Glutamatergic neuron (in vitro differentiated cells): Measurements from ENCODE around the gene RENBP. TPM values are rescaled to one million over a fixed set of nuclear protein-coding genes. Genes with fewer than 3 reads are reported as not detected.

Experiments
- DNase-seq: peaks from one replicate; pipeline ENCODE4 v3.0.0; 2022
- H3K27ac Mint-ChIP-seq: one replicate; pipeline ENCODE4 v1.8.0; 2020; ENCODE audit warnings: mild to moderate bottlenecking, mixed read lengths, inconsistent platforms; ENCODE audit not compliant: unreplicated experiment
- H3K27me3 Mint-ChIP-seq: one replicate; pipeline ENCODE4 v1.8.0; 2020; ENCODE audit warnings: mild to moderate bottlenecking, moderate library complexity, mixed read lengths, inconsistent platforms; ENCODE audit not compliant: unreplicated experiment
- H3K36me3 Mint-ChIP-seq: one replicate; pipeline ENCODE4 v1.8.0; 2020; ENCODE audit warnings: mild to moderate bottlenecking, mixed read lengths, inconsistent platforms; ENCODE audit not compliant: unreplicated experiment
- H3K4me1 Mint-ChIP-seq: one replicate; pipeline ENCODE4 v1.8.0; 2020; ENCODE audit warnings: mild to moderate bottlenecking, low read depth, mixed read lengths, inconsistent platforms; ENCODE audit not compliant: unreplicated experiment
- H3K4me3 Mint-ChIP-seq: one replicate; pipeline ENCODE4 v1.8.0; 2020; ENCODE audit warnings: mild to moderate bottlenecking, mixed read lengths, inconsistent platforms; ENCODE audit not compliant: unreplicated experiment
- H3K9me3 Mint-ChIP-seq: one replicate; pipeline ENCODE4 v1.8.0; 2020; ENCODE audit warnings: mild to moderate bottlenecking, moderate library complexity, mixed read lengths, inconsistent platforms; ENCODE audit not compliant: unreplicated experiment
- total RNA-seq: library from RNA; stranded (reverse); fragmentation: NEBNext Ultra II Directional; extraction: Animal tissue kit (Norgen Biotek cat#: 25700); gene quantifications from one replicate; pipeline ENCODE4 v1.2.1, GENCODE V29; 2021; ENCODE audit not compliant: unreplicated experiment
- TF ChIP-seq, protein P1 (sequence below): fragments of 200-600 bp; sonication (generic); IDR thresholded peaks from one replicate; pipeline ENCODE4 v1.5.0; 2021; ENCODE audit not compliant: partially characterized antibody, unreplicated experiment

RENBP gene
- total RNA-seq, 1 donor from 2014 or later = 16.1 TPM

DNA sequence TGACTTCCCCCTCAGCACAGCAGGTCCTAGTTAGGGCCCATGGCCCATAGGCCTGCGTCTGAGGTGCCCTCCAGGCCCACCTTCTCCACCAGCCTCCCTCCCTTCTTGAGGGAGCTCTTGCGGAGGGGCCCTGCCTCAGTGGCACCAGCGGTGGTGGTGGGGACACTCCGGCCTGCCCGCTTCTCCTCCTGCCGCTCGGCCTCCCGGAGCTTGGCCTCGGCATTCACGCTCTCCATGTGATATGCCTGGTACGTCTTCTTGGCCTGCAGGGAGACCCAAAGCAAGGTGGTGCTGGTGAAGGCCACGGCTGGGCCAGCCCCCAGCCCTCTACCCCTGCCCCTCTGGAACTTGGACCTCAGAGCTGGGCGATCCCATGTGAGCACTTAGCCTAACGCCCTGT, 23.9 kb downstream of the RENBP start:
- H3K27ac Mint-ChIP-seq = no peak overlapping the region
- H3K36me3 Mint-ChIP-seq = no peaks in the 10 kb centered on the region
- peaks cover 4% of the 10 kb centered on the region for H3K9me3 Mint-ChIP-seq
- TF ChIP-seq, protein P1, sequence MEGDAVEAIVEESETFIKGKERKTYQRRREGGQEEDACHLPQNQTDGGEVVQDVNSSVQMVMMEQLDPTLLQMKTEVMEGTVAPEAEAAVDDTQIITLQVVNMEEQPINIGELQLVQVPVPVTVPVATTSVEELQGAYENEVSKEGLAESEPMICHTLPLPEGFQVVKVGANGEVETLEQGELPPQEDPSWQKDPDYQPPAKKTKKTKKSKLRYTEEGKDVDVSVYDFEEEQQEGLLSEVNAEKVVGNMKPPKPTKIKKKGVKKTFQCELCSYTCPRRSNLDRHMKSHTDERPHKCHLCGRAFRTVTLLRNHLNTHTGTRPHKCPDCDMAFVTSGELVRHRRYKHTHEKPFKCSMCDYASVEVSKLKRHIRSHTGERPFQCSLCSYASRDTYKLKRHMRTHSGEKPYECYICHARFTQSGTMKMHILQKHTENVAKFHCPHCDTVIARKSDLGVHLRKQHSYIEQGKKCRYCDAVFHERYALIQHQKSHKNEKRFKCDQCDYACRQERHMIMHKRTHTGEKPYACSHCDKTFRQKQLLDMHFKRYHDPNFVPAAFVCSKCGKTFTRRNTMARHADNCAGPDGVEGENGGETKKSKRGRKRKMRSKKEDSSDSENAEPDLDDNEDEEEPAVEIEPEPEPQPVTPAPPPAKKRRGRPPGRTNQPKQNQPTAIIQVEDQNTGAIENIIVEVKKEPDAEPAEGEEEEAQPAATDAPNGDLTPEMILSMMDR = no peak
- peaks cover 10% of the 10 kb centered on the region for H3K4me1 Mint-ChIP-seq
- peaks cover 3% of the 10 kb centered on the region for H3K27me3 Mint-ChIP-seq
- DNase-seq = no peak
- no peak overlapping the region for H3K4me3 Mint-ChIP-seq

DNA sequence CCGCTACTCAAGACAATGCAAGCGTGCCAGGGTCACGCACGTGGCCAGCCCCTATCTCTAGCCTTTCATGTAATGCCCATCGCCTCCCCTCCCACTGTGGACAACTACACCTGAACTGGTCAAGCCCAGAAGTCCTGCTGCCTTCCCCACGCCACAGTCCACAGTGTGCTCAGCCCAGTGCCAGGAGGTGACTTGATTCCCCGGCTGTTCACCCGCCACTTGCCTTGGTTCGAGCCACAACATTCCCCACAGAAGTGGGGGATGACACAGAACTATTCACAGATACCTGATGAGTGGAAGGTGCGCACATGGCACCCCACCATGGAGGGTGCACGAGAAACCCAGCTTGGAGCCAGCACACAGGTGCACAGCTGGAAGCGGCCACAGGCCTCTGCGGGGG, 25.2 kb downstream of the RENBP start:
- Mint-ChIP-seq H3K36me3 (no peaks in the 10 kb centered on the region), H3K27ac (no peak overlapping the region), H3K4me1 (peaks cover 10% of the 10 kb centered on the region), H3K4me3 (no peak overlapping the region), H3K9me3 (peaks cover 4% of the 10 kb centered on the region), H3K27me3 (peaks cover 3% of the 10 kb centered on the region)
- TF ChIP-seq, protein P1 = no peak
- DNase-seq = no peak

DNA sequence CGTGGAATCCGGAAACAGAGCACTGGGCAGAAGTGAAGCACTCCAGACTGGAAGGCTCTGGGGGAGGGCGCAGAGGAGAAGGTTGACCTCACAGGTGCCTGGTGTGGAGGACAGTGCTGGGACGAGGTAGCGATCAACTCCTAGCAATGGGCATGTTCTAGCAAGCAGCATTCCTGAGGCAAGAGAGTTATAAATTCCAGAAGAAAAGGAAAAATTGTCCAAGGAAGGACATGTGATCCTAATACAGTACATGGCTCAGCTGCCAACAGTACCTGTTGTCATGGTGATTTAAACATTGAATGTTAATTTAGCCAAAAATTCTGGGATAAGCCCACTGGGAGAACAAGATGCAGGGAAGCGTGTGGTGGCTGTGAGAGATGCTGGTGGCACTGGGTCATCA, 26.6 kb downstream of the RENBP start:
- TF ChIP-seq, protein P1 = no peak

DNA sequence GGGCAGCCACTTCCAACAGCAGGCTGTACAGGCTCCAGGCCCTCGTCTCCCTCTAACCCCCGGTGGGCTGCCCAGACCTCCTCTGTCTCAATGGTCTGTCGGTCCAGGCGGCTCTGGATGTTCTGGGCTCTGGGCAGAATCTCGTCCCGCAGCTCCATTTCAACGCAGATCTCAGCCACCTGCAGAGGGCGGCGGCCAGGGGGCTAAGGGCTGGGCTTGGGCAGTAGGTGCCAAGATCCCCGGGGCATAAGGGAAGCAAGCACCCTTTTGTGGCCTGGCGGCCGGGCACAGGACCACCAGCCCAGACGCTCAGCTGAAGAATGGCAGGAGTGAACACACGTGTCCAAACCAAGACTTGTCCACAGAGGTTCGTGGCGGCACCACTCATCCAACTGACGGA, 30.7 kb downstream of the RENBP start:
- peaks cover 5% of the 10 kb centered on the region for H3K4me1 Mint-ChIP-seq
- no peaks in the 10 kb centered on the region for H3K9me3 Mint-ChIP-seq
- TF ChIP-seq, protein P1 = no peak
- H3K36me3 Mint-ChIP-seq = no peaks in the 10 kb centered on the region
- no peak overlapping the region for H3K4me3 Mint-ChIP-seq
- H3K27ac Mint-ChIP-seq = no peak overlapping the region
- H3K27me3 Mint-ChIP-seq = no peaks in the 10 kb centered on the region
- no peak for DNase-seq

More for the DNA sequence above, 26.6 kb downstream of the RENBP start:
- H3K27ac Mint-ChIP-seq = no peak overlapping the region
- H3K27me3 Mint-ChIP-seq = peaks cover 3% of the 10 kb centered on the region
- no peaks in the 10 kb centered on the region for H3K36me3 Mint-ChIP-seq
- DNase-seq = no peak
- H3K4me1 Mint-ChIP-seq = peaks cover 10% of the 10 kb centered on the region
- H3K4me3 Mint-ChIP-seq = no peak overlapping the region
- peaks cover 3% of the 10 kb centered on the region for H3K9me3 Mint-ChIP-seq

DNA sequence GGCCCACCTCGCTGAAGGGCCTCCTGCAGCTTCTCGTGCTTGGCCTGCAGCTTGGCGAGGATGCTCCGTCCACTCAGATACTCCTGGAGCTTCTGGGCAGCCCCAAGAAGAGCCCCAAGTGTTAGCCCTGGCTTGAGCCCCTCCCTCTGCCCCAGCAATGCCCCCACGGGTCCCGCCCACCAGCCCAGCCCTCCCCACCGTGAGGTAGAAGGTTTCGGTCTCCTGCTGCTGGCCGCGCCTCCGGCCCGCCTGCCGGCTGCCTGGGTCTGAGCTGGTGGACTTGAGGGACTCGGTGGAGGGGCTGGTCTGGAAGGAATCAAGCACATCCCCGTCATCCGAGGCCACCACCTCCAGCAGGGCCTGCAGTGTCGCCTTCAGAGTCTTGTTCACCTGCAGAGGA, 31.2 kb downstream of the RENBP start:
- H3K9me3 Mint-ChIP-seq = no peaks in the 10 kb centered on the region
- no peaks in the 10 kb centered on the region for H3K36me3 Mint-ChIP-seq
- H3K27me3 Mint-ChIP-seq = no peaks in the 10 kb centered on the region
- TF ChIP-seq, protein P1 = no peak
- H3K4me3 Mint-ChIP-seq = no peak overlapping the region
- H3K27ac Mint-ChIP-seq = no peak overlapping the region
- no peak for DNase-seq
- peaks cover 5% of the 10 kb centered on the region for H3K4me1 Mint-ChIP-seq
